ENCODE measurements around the gene SRGAP1.

SRGAP1 gene

GRCh38 chr12:64205542-64205941, 361.0 kb downstream of the SRGAP1 start:
- DNase-seq (ENCODE audit: low read depth): no peak

- no peak for DNase-seq (ENCODE audit: low read depth)
These were observed 363.0 kb downstream of the SRGAP1 start for GRCh38 chr12:64207453-64207852.
